DND-41 (cell line): ENCODE results near the gene HPCA.

Experiments
- ATAC-seq: fragments of 200-7000 bp; cut with Tn5 transposase; 3 replicates; pipeline ENCODE4 v1.9.1; 2021; ENCODE audit warnings: low read depth; ENCODE audit not compliant: insufficient read depth
- DNase-seq: peaks from one replicate; pipeline ENCODE4 v3.0.0-alpha.2; 2020
- H2AFZ ChIP-seq: 2 replicates; pipeline ENCODE4 v1.6.0; 2012; ENCODE audit warnings: low read depth, low read length
- H3K27ac ChIP-seq: 2 replicates; pipeline ENCODE4 v1.5.1; 2012; ENCODE audit warnings: low read length, inconsistent platforms
- H3K27me3 ChIP-seq: fragments of 200-600 bp; sonication (generic); 2 replicates; pipeline ENCODE4 v1.6.0; 2012; ENCODE audit warnings: low read length, mild to moderate bottlenecking, inconsistent platforms; ENCODE audit not compliant: insufficient read depth, poor library complexity
- H3K36me3 ChIP-seq: 2 replicates; pipeline ENCODE4 v1.5.1; 2012; ENCODE audit warnings: low read length, inconsistent platforms; ENCODE audit not compliant: insufficient read depth
- H3K4me1 ChIP-seq: 2 replicates; pipeline ENCODE4 v1.5.1; 2012; ENCODE audit warnings: mild to moderate bottlenecking, low read length; ENCODE audit not compliant: insufficient read depth
- H3K4me2 ChIP-seq: 2 replicates; pipeline ENCODE4 v1.6.0; 2012; ENCODE audit warnings: mild to moderate bottlenecking, moderate library complexity, low read length, inconsistent platforms; ENCODE audit not compliant: insufficient read depth
- H3K4me3 ChIP-seq, 2 experiments: fragments of 200-600 bp in 1 of 2; shearing (Covaris generic) in 1 of 2; 2 replicates each; pipeline ENCODE4 v1.5.1; 2012 to 2016; ENCODE audit warnings: inconsistent platforms in 2 of 2, low read length in 2 of 2, mild to moderate bottlenecking in 2 of 2, low read depth in 1 of 2, moderate library complexity in 1 of 2
- H3K79me2 ChIP-seq: 2 replicates; pipeline ENCODE4 v1.6.0; 2012; ENCODE audit warnings: low read length, inconsistent platforms; ENCODE audit not compliant: insufficient read depth
- H3K9ac ChIP-seq: 2 replicates; pipeline ENCODE4 v1.6.0; 2012; ENCODE audit warnings: low read depth, mild to moderate bottlenecking, inconsistent platforms, low read length, moderate library complexity
- H3K9me3 ChIP-seq: 2 replicates; pipeline ENCODE4 v1.5.1; 2012; ENCODE audit warnings: low read length, moderate library complexity, mild to moderate bottlenecking, inconsistent platforms; ENCODE audit not compliant: insufficient read depth, severe bottlenecking
- H4K20me1 ChIP-seq: 2 replicates; pipeline ENCODE4 v1.6.0; 2012; ENCODE audit warnings: low read length; ENCODE audit not compliant: insufficient read depth
- CTCF ChIP-seq: IDR thresholded peaks from 2 replicates; pipeline ENCODE4 v1.5.1; 2012; ENCODE audit warnings: borderline replicate concordance, low read length, moderate library complexity, mild to moderate bottlenecking; ENCODE audit not compliant: poor library complexity, severe bottlenecking; ENCODE audit errors: extremely low read depth
- EZH2 ChIP-seq: IDR thresholded peaks from 3 replicates; pipeline ENCODE4 v1.6.1; 2012; ENCODE audit warnings: borderline replicate concordance, low read depth, mild to moderate bottlenecking, moderate library complexity, low read length, inconsistent platforms; ENCODE audit not compliant: severe bottlenecking

Gene HPCA

GRCh38 chr1:32864375-32865019, 21.8 kb upstream of the HPCA start:
- H3K27ac ChIP-seq, result no peak overlapping the region
- H3K79me2 ChIP-seq, result no peaks in the 10 kb centered on the region
- no peak overlapping the region for H2AFZ ChIP-seq

DNA sequence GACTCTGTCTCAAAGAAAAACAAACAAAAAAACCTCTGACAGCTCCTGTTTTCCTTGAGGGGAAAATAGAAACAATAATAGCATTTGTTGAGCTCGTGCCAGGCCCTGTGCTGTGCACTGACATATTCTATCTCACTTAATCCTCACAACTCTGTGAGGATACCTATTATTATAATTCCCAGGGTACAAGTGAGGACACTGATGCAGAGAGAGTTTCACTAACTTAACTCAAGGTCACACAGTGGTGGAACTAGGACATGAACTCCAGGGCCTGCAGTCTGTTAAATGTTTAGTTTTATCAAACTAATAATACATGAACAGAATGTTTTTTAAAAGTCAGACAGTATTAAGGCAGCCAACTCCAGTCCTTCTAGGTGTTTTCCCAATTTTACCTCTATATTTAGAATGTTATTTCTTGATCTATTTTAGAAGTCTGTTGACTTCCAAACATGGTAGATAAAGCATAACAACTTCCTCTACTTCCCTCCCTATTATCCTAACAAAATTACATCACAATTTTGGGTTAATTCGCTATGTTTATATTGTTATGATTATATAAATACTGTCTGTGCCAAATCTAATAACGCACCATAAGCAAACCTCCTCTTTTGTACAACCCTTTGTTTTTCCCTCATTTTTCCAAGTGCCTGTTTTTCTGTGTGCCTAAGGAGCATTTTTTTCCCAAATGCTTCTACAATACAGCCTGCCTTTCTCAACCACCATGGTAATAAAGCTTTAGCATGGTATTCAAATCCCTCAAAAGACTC, 20.5 kb upstream of the HPCA start:
- no peak for TF ChIP-seq CTCF
- no peak for ATAC-seq
- Histone ChIP-seq H3K79me2 (no peaks in the 10 kb centered on the region), H3K36me3 (peaks cover 37% of the 10 kb centered on the region), H3K27ac (no peak overlapping the region), H2AFZ (no peak overlapping the region), H4K20me1 (peaks cover 4% of the 10 kb centered on the region; the same call in 1 of the 2 replicates), H3K4me2 (no peak overlapping the region), H3K4me1 (no peaks in the 10 kb centered on the region), H3K27me3 (no peaks in the 10 kb centered on the region), H3K9ac (no peak overlapping the region), H3K9me3 (no peaks in the 10 kb centered on the region), H3K4me3 (no peak overlapping the region)
- no peak for DNase-seq

More at GRCh38 chr1:32864375-32865019, 21.8 kb upstream of the HPCA start:
- DNase-seq (no peak), ATAC-seq (no peak)
- Histone ChIP-seq H3K27me3 (no peaks in the 10 kb centered on the region), H3K4me3 (no peak overlapping the region), H3K9ac (no peak overlapping the region), H3K9me3 (no peaks in the 10 kb centered on the region), H3K4me1 (no peaks in the 10 kb centered on the region), H3K4me2 (no peak overlapping the region), H4K20me1 (peaks cover 4% of the 10 kb centered on the region; the same call in 1 of the 2 replicates), H3K36me3 (peaks cover 47% of the 10 kb centered on the region)
- TF ChIP-seq CTCF, result no peak
- no peak for TF ChIP-seq EZH2

DNA sequence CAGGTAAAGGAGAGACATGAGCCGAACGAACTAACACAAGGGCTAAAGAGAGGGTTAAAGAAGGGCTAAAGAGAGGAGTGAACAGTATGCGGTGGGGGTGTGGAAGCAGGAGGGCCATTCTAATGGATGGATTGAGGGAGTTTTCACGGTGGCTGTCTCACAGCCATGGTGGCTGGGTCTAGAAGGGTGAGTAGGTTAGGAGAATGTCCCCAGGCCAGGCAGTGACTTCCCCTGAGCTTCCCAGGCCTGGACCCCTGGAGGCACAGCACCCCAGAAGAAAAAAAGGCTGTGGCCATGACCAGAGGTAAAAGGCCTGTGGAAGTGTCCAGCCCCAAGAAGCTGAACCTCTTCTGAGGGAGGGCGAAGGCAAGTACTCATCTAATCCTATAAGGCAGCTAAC, 19.1 kb upstream of the HPCA start:
- DNase-seq (no peak), ATAC-seq (no peak)
- Histone ChIP-seq H3K4me3 (no peak overlapping the region), H3K9ac (no peak overlapping the region), H3K4me1 (peaks cover 4% of the 10 kb centered on the region), H3K4me2 (no peak overlapping the region), H2AFZ (no peak overlapping the region), H3K9me3 (no peaks in the 10 kb centered on the region), H3K27me3 (no peaks in the 10 kb centered on the region), H4K20me1 (no peaks in the 10 kb centered on the region), H3K36me3 (peaks cover 24% of the 10 kb centered on the region), H3K27ac (no peak overlapping the region), H3K79me2 (no peaks in the 10 kb centered on the region)
- TF ChIP-seq EZH2 (no peak), CTCF (no peak)
